Upper lobe of right lung (tissue), 1 donor: ENCODE measurements around the gene PAX4. TPM values are rescaled to one million over a fixed set of nuclear protein-coding genes. Genes with fewer than 3 reads are reported as not detected.
"Not testable (repeated sequence)": the region's sequence is repeated elsewhere in the genome, so short reads cannot be mapped to it uniquely, and the experiment has no call there.

Experiments
- ATAC-seq: fragments of 200-7000 bp; cut with Tn5 transposase; one replicate; pipeline ENCODE4 v1.9.1; 2020; ENCODE audit warnings: mild to moderate bottlenecking, moderate library complexity
- DNase-seq: peaks from one replicate; pipeline ENCODE4 v3.0.0-alpha.2; 2020
- H3K27ac ChIP-seq: fragments of 200-600 bp; one replicate; pipeline ENCODE4 v1.8.0; 2022
- H3K27me3 ChIP-seq: fragments of 200-600 bp; one replicate; pipeline ENCODE4 v1.8.0; 2022; ENCODE audit warnings: mild to moderate bottlenecking
- H3K36me3 ChIP-seq: fragments of 200-600 bp; one replicate; pipeline ENCODE4 v1.8.0; 2022
- H3K4me1 ChIP-seq: fragments of 200-600 bp; one replicate; pipeline ENCODE4 v1.8.0; 2022
- H3K4me3 ChIP-seq: fragments of 200-600 bp; one replicate; pipeline ENCODE4 v1.8.0; 2022; ENCODE audit warnings: mild to moderate bottlenecking
- H3K9me3 ChIP-seq: fragments of 200-600 bp; one replicate; pipeline ENCODE4 v1.8.0; 2022
- CTCF ChIP-seq: fragments of 200-600 bp; IDR thresholded peaks from one replicate; pipeline ENCODE4 v1.8.0; 2022; ENCODE audit warnings: antibody characterized with exemption
- intact Hi-C: fragments of 100-400 bp; cut with DNase I; formaldehyde crosslinking; loops from one replicate; pipeline ENCODE4 v1.11.0; 2022
- total RNA-seq: library from RNA; stranded (reverse); fragmentation: NEBNext Ultra II Directional; extraction: Animal tissue kit (Norgen Biotek cat#: 25700); gene quantifications from one replicate; pipeline ENCODE4 v1.2.1, GENCODE V29; 2021
- donor health status: DM: no; HTN: yes; CAD: no; lungs with severe emphysema.

Gene PAX4
- total RNA-seq, 1 donor from 2014 or later: not detected

- intact Hi-C loops: no loop called here
- no peak for DNase-seq
- Histone ChIP-seq H3K4me1 (peaks cover 18% of the 10 kb centered on the region), H3K27me3 (no peaks in the 10 kb centered on the region), H3K27ac (no peak overlapping the region), H3K9me3 (no peaks in the 10 kb centered on the region), H3K4me3 (no peak overlapping the region), H3K36me3 (peaks cover 36% of the 10 kb centered on the region)
- no peak for TF ChIP-seq CTCF
- no peak for ATAC-seq
Measured at GRCh38 chr7:127578036-127578684, 39.8 kb downstream of the PAX4 start.

GRCh38 chr7:127571741-127572505, 46.0 kb downstream of the PAX4 start:
- no peaks in the 10 kb centered on the region for H3K36me3 ChIP-seq
- intact Hi-C loops: no loop called here
- no peaks in the 10 kb centered on the region for H3K4me1 ChIP-seq
- no peaks in the 10 kb centered on the region for H3K9me3 ChIP-seq
- ATAC-seq (no peak), DNase-seq (no peak)
- H3K4me3 ChIP-seq: no peak overlapping the region
- H3K27me3 ChIP-seq: no peaks in the 10 kb centered on the region
- no peak overlapping the region for H3K27ac ChIP-seq
- no peak for TF ChIP-seq CTCF

GRCh38 chr7:127568034-127568433, 49.9 kb downstream of the PAX4 start:
- H3K4me1 ChIP-seq, H3K4me3 ChIP-seq, ATAC-seq, H3K27ac ChIP-seq, H3K36me3 ChIP-seq, H3K27me3 ChIP-seq, intact Hi-C loops, DNase-seq, H3K9me3 ChIP-seq: not testable (repeated sequence)

- Histone ChIP-seq H3K27me3 (no peaks in the 10 kb centered on the region), H3K36me3 (no peaks in the 10 kb centered on the region), H3K4me3 (no peak overlapping the region), H3K9me3 (no peaks in the 10 kb centered on the region), H3K4me1 (no peaks in the 10 kb centered on the region), H3K27ac (no peak overlapping the region)
- ATAC-seq: no peak
- DNase-seq: no peak
- intact Hi-C loops: no loop called here
- no peak for TF ChIP-seq CTCF
Measured at GRCh38 chr7:127566242-127566641, 51.7 kb downstream of the PAX4 start.

Other genes with a start within 250 kb of the PAX4 start
- 34.9 TPM for gene ZNF800, start 225.4 kb downstream of the PAX4 start, total RNA-seq
- 18.1 TPM for gene GCC1, start 32.5 kb downstream of the PAX4 start, total RNA-seq
- gene ARF5, start 29.7 kb downstream of the PAX4 start, total RNA-seq: 92.9 TPM
- 0.78 TPM for gene FSCN3, start 24.4 kb downstream of the PAX4 start, total RNA-seq
- 150 TPM for gene SND1, start 34.1 kb upstream of the PAX4 start, total RNA-seq